Activated B cell treated with CpG ODN at 0.5 μM for 24 hours (primary cell): Measurements from ENCODE around the gene CAPN1. TPM values are rescaled to one million over a fixed set of nuclear protein-coding genes. Genes with fewer than 3 reads are reported as not detected.

Experiments used
- ATAC-seq: fragments of 200-7000 bp; cut with Tn5 transposase; one replicate; pipeline ENCODE4 v1.10.0; 2021; ENCODE audit warnings: low read depth, mild to moderate bottlenecking, moderate library complexity
- CTCF ChIA-PET: fragments of 350-600 bp; sonication (Branson Sonifier 250); formaldehyde crosslinking; loops from one replicate; lab custom pipeline; 2021; ENCODE audit warnings: antibody characterized with exemption; lab: Charles Lee
- POLR2A ChIA-PET: fragments of 350-600 bp; sonication (Branson Sonifier 250); formaldehyde crosslinking; loops from one replicate; lab custom pipeline; 2021; ENCODE audit warnings: antibody characterized with exemption; lab: Charles Lee
- DNase-seq: peaks from one replicate; pipeline ENCODE4 v3.0.0; 2022
- H3K27ac Mint-ChIP-seq: one replicate; pipeline ENCODE4 v1.8.0; 2020; ENCODE audit warnings: mixed read lengths
- H3K27me3 Mint-ChIP-seq: one replicate; pipeline ENCODE4 v1.8.0; 2021; ENCODE audit warnings: mixed read lengths
- H3K36me3 Mint-ChIP-seq: one replicate; pipeline ENCODE4 v1.8.0; 2021; ENCODE audit warnings: low read depth, mixed read lengths
- H3K4me1 Mint-ChIP-seq: one replicate; pipeline ENCODE4 v1.8.0; 2021; ENCODE audit warnings: mixed read lengths
- H3K4me3 Mint-ChIP-seq: one replicate; pipeline ENCODE4 v1.8.0; 2020; ENCODE audit warnings: mild to moderate bottlenecking, mixed read lengths
- H3K9me3 Mint-ChIP-seq: one replicate; pipeline ENCODE4 v1.8.0; 2020; ENCODE audit warnings: mixed read lengths
- CTCF ChIP-seq: fragments of 200-600 bp; IDR thresholded peaks from one replicate; pipeline ENCODE4 v1.8.0; 2022; ENCODE audit warnings: antibody characterized with exemption, mild to moderate bottlenecking
- intact Hi-C: fragments of 100-400 bp; cut with micrococcal nuclease; formaldehyde crosslinking; loops from one replicate; pipeline ENCODE4 v1.15.1; 2024
- total RNA-seq: library from RNA; stranded (reverse); gene quantifications from 2 replicates; pipeline ENCODE4 v1.2.3, GENCODE V29; 2022

CAPN1 gene
- total RNA-seq, 1 donor from 2014 or later = 260 TPM

GRCh38 chr11:65134240-65134951 lies 47.3 kb upstream of the CAPN1 start, which contains the start of gene SYVN1:
SYVN1 (minus strand) TSS chr11:65134519; CDS start chr11:65133601, 918 bp downstream.
- CTCF ChIA-PET = interaction anchor here (1.1 to 8.6 kb wide), 6 partner anchors 9 to 120 kb away, joined by 3 to 54 read pairs (median 7); partner anchors contain the start of genes ARL2, CAPN1, FAU and MRPL49
- intact Hi-C loops = loop anchor here (5.0 kb wide), 3 partner anchors 198 to 438 kb away; partner anchors contain the start of genes DPF2, FAM89B, SF1 and ZNRD2
- POLR2A ChIA-PET = interaction anchor here (0.5 to 13.5 kb wide), 44 partner anchors 8 to 1346 kb away, joined by 3 to 546 read pairs (median 4); partner anchors contain the start of genes ARL2, CAPN1, CCDC85B and CDCA5
- Mint-ChIP-seq H3K27me3 (no peaks in the 10 kb centered on the region), H3K36me3 (peaks cover 56% of the 10 kb centered on the region), H3K4me1 (peaks cover 66% of the 10 kb centered on the region), H3K4me3 (peak within 1 kb of the TSS; percentile 99), H3K27ac (peak within 1 kb of the TSS; percentile 99), H3K9me3 (no peaks in the 10 kb centered on the region)
- TF ChIP-seq CTCF = no peak
- ATAC-seq = peak; percentile 46
- DNase-seq = peak; percentile 92

DNA sequence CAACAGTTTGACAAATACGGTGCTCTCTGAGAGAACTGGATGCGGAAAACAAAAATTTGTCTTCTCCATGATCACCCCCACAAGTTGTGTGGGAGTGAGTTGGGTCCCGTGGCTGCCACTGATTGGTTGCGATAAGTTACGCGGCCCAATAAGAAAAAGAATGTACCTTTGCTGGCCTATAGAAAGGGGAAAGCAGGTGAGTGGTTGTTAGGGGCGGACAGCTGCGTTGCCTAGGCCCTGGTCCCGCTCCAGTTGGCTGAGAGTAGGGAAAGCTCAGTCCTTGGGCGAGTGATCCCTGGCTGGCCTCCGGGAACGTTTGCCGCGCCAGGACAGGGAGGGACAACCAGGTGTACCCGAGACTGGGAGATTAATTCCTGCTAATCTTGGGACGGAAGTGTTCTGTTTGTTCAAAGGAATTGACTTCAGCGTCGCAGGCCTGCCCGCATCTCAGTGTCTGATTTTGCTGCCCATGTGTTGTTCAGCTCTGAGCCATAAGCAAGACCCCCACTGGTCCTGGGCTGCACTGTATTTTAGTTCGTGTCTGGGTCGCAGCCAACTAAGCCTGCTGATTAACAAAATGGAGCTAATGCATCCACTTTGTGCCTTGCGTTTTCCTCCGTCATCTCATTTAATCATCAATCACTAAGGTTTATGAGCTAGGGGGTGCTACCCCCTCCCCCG lies 46.6 kb upstream of the CAPN1 start:
- peaks cover 49% of the 10 kb centered on the region for H3K36me3 Mint-ChIP-seq
- peak overlapping the region; percentile 99 for H3K27ac Mint-ChIP-seq
- DNase-seq (peak; percentile 62), ATAC-seq (peak; percentile 60)
- intact Hi-C loops = loop anchor here (5.0 kb wide), 3 partner anchors 197 to 437 kb away; partner anchors contain the start of genes DPF2, FAM89B, SF1 and ZNRD2
- no peaks in the 10 kb centered on the region for H3K9me3 Mint-ChIP-seq
- peaks cover 59% of the 10 kb centered on the region for H3K4me1 Mint-ChIP-seq
- no peaks in the 10 kb centered on the region for H3K27me3 Mint-ChIP-seq
- ChIA-PET POLR2A (interaction anchor here (0.5 to 13.5 kb wide), 49 partner anchors 9 to 1345 kb away, joined by 3 to 546 read pairs (median 4); partner anchors contain the start of genes ARL2, CAPN1, CCDC85B and DPF2), CTCF (interaction anchor here (0.7 to 8.6 kb wide), 7 partner anchors 10 to 685 kb away, joined by 3 to 54 read pairs (median 3); partner anchors contain the start of genes ARL2, CAPN1, FAU and MRPL49)
- peak overlapping the region; percentile 99 for H3K4me3 Mint-ChIP-seq
- TF ChIP-seq CTCF = no peak

GRCh38 chr11:65135633-65136145 lies 46.0 kb upstream of the CAPN1 start:
- Mint-ChIP-seq H3K27me3 (no peaks in the 10 kb centered on the region), H3K4me3 (peak overlapping the region; percentile 99), H3K4me1 (peaks cover 53% of the 10 kb centered on the region), H3K27ac (peak overlapping the region; percentile 99), H3K9me3 (no peaks in the 10 kb centered on the region), H3K36me3 (peaks cover 44% of the 10 kb centered on the region)
- intact Hi-C loops = no loop called here
- DNase-seq = no peak
- ATAC-seq = no peak
- POLR2A ChIA-PET = interaction anchor here (0.5 to 13.5 kb wide), 42 partner anchors 8 to 1344 kb away, joined by 3 to 546 read pairs (median 4); partner anchors contain the start of genes ARL2, CAPN1, CCDC85B and DPF2
- CTCF ChIA-PET = interaction anchor here (0.7 to 8.6 kb wide), 7 partner anchors 11 to 686 kb away, joined by 3 to 54 read pairs (median 3); partner anchors contain the start of genes ARL2, CAPN1, FAU and MRPL49
- TF ChIP-seq CTCF = no peak

GRCh38 chr11:65136515-65137096 lies 45.1 kb upstream of the CAPN1 start:
- CTCF ChIA-PET = no interaction called here
- intact Hi-C loops = no loop called here
- H3K27ac Mint-ChIP-seq = peak overlapping the region; percentile 99
- H3K9me3 Mint-ChIP-seq = no peaks in the 10 kb centered on the region
- H3K36me3 Mint-ChIP-seq = peaks cover 35% of the 10 kb centered on the region
- no peak for TF ChIP-seq CTCF
- no peak overlapping the region for H3K4me3 Mint-ChIP-seq
- POLR2A ChIA-PET = interaction anchor here (2.3 to 13.5 kb wide), 4 partner anchors 15 to 125 kb away, joined by 8 to 546 read pairs (median 89); partner anchors contain the start of genes CAPN1, FAU, MRPL49 and POLA2
- no peak for DNase-seq
- H3K27me3 Mint-ChIP-seq = no peaks in the 10 kb centered on the region
- no peak for ATAC-seq
- H3K4me1 Mint-ChIP-seq = peaks cover 49% of the 10 kb centered on the region
